Mucosa of stomach (tissue), 1 donor: ENCODE results near the gene MPPE1.
A peak's percentile ranks its signal among the peaks of the same experiment; 100 is the strongest.
"Not testable (repeated sequence)": the region's sequence is repeated elsewhere in the genome, so short reads cannot be mapped to it uniquely, and the experiment has no call there.

Source experiments
- H3K27me3 ChIP-seq: one replicate; pipeline ENCODE4 v1.7.0; 2013; ENCODE audit warnings: mild to moderate bottlenecking, low read length; ENCODE audit not compliant: control insufficient read depth, insufficient read depth
- H3K36me3 ChIP-seq: one replicate; pipeline ENCODE4 v1.7.0; 2013; ENCODE audit warnings: low read length; ENCODE audit not compliant: control insufficient read depth, insufficient read depth
- H3K4me1 ChIP-seq: one replicate; pipeline ENCODE4 v1.7.0; 2013; ENCODE audit warnings: mild to moderate bottlenecking, low read length; ENCODE audit not compliant: control insufficient read depth, insufficient read depth
- H3K4me3 ChIP-seq: one replicate; pipeline ENCODE4 v1.7.0; 2013; ENCODE audit warnings: low read length
- H3K9ac ChIP-seq: one replicate; pipeline ENCODE4 v1.7.0; 2013; ENCODE audit warnings: mild to moderate bottlenecking, low read length, moderate library complexity
- H3K9me3 ChIP-seq: one replicate; pipeline ENCODE4 v1.7.0; 2013; ENCODE audit warnings: mild to moderate bottlenecking, low read length, moderate library complexity; ENCODE audit not compliant: control insufficient read depth
- donor health status: Pancreatic carcinoma.

The MPPE1 gene

GRCh38 chr18:11859282-11859830 is 48.8 kb downstream of the MPPE1 start:
- H3K9ac ChIP-seq = no peak overlapping the region
- H3K4me3 ChIP-seq = no peak overlapping the region
- H3K36me3 ChIP-seq = no peaks in the 10 kb centered on the region
- no peaks in the 10 kb centered on the region for H3K9me3 ChIP-seq
- peaks cover 43% of the 10 kb centered on the region for H3K4me1 ChIP-seq
- no peaks in the 10 kb centered on the region for H3K27me3 ChIP-seq

GRCh38 chr18:11857177-11857887 is 50.8 kb downstream of the MPPE1 start:
- H3K4me3 ChIP-seq = no peak overlapping the region
- no peaks in the 10 kb centered on the region for H3K9me3 ChIP-seq
- no peaks in the 10 kb centered on the region for H3K27me3 ChIP-seq
- no peak overlapping the region for H3K9ac ChIP-seq
- no peaks in the 10 kb centered on the region for H3K36me3 ChIP-seq
- peaks cover 46% of the 10 kb centered on the region for H3K4me1 ChIP-seq

- peaks cover 37% of the 10 kb centered on the region for H3K4me1 ChIP-seq
These were observed 53.6 kb downstream of the MPPE1 start for GRCh38 chr18:11854554-11854953.

GRCh38 chr18:11851806-11852337 is 56.2 kb downstream of the MPPE1 start:
- Histone ChIP-seq H3K9ac (peak overlapping the region; percentile 92), H3K4me3 (peak overlapping the region; percentile 86), H3K4me1 (peaks cover 25% of the 10 kb centered on the region), H3K9me3 (no peaks in the 10 kb centered on the region), H3K27me3 (no peaks in the 10 kb centered on the region), H3K36me3 (no peaks in the 10 kb centered on the region)

More at GRCh38 chr18:11854554-11854953, 53.6 kb downstream of the MPPE1 start:
- H3K27me3 ChIP-seq, H3K36me3 ChIP-seq, H3K4me3 ChIP-seq, H3K9ac ChIP-seq, H3K9me3 ChIP-seq: not testable (repeated sequence)

DNA sequence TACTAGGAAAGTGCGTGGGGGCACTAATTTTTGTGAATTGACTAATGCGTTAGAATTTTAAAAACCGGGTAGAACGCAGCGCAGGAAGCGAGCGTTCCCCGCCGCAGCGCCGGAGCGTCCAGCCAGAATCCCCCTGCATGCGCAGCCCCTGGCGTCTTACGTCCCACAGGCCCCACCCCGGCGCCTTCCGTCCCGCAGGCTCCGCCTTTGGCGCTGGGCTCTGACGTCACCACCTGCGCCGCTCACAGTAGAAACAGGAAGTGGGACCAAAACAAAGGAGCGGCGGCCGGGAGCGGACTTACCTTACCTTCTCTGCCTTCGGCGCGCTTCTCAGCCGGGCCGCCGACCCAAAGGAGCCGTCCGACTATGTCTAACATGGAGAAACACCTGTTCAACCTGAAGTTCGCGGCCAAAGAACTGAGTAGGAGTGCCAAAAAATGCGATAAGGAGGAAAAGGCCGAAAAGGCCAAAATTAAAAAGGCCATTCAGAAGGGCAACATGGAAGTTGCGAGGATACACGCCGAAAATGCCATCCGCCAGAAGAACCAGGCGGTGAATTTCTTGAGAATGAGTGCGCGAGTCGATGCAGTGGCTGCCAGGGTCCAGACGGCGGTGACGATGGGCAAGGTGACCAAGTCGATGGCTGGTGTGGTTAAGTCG is 56.8 kb downstream of the MPPE1 start, which contains the start of gene CHMP1B:
TSS of gene CHMP1B (plus strand) at position 268 of the 660 bp plus-strand sequence. CDS start at position 367, 99 bp downstream.
- Histone ChIP-seq H3K9me3 (no peaks in the 10 kb centered on the region), H3K4me1 (peaks cover 19% of the 10 kb centered on the region)

DNA sequence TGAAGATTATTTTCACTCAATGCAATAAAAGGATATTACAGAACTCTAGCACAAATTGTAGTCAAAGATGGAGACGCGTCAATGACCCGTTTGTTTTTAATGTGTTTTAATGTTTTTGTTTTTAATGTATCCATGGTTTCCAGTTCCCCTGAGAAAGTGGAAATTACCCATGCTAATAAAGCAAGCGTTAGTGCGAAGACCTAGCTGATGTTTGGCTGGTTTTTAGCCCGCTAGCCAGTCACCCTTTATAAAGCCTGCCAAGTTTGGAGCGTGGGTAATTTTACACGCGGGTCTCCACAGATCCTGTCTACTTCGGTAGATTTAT is 57.3 kb downstream of the MPPE1 start:
- no peaks in the 10 kb centered on the region for H3K9me3 ChIP-seq
- peak overlapping the region; percentile 92 for H3K9ac ChIP-seq
- no peaks in the 10 kb centered on the region for H3K27me3 ChIP-seq
- H3K36me3 ChIP-seq = no peaks in the 10 kb centered on the region
- H3K4me3 ChIP-seq = peak overlapping the region; percentile 86
- H3K4me1 ChIP-seq = peaks cover 14% of the 10 kb centered on the region

More for the DNA sequence above, 56.8 kb downstream of the MPPE1 start, which contains the start of gene CHMP1B:
- peak within 1 kb of the TSS; percentile 92 for H3K9ac ChIP-seq
- no peaks in the 10 kb centered on the region for H3K36me3 ChIP-seq
- H3K27me3 ChIP-seq = no peaks in the 10 kb centered on the region
- H3K4me3 ChIP-seq = peak within 1 kb of the TSS; percentile 86

GRCh38 chr18:11849841-11850634 is 58.1 kb downstream of the MPPE1 start:
- Histone ChIP-seq H3K9ac (peak overlapping the region; percentile 92), H3K4me1 (peaks cover 12% of the 10 kb centered on the region), H3K4me3 (peak overlapping the region; percentile 3), H3K9me3 (no peaks in the 10 kb centered on the region), H3K27me3 (no peaks in the 10 kb centered on the region), H3K36me3 (no peaks in the 10 kb centered on the region)

DNA sequence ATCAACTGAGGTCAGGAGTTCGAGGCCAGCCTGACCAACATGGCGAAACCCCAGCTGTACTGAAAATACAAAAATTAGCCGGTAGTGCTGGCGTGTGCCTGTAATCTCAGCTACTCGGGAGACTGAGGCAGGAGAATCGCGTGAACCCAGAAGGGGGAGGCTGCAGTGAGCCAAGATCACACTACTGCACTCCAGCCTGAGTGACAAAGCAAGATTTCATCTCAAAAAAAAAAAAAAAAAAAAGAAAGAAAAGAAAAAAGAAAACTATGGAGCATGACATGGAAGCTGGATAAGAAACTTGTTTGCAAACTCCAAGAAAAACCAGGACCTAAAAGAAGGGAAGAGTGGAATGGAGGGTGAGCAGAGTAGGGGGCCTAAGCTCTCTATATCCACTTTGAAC is 58.8 kb downstream of the MPPE1 start:
- Histone ChIP-seq H3K27me3 (no peaks in the 10 kb centered on the region), H3K9ac (no peak overlapping the region), H3K4me3 (no peak overlapping the region), H3K36me3 (no peaks in the 10 kb centered on the region), H3K9me3 (no peaks in the 10 kb centered on the region), H3K4me1 (peaks cover 12% of the 10 kb centered on the region)

DNA sequence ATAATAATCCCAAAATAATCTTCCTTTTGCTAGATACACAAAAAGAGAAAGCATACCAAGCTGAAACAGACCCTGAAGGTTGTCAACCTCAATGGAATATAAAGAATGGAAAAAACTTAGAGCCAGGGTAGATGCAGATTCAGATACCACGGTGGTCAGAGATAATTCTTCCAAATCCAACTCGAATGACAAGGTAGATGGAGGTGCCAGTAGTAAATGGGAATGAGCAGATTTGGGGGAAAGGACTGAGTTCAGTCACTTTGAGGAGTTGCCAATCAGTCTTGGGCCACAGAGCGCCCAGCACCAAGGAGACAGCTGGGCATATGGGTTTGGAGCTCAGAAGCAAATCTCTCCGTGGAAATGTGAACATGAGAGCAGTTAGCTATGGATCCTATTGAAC is 60.3 kb downstream of the MPPE1 start:
- H3K27me3 ChIP-seq = no peaks in the 10 kb centered on the region
- H3K4me3 ChIP-seq = no peak overlapping the region
- no peaks in the 10 kb centered on the region for H3K9me3 ChIP-seq
- H3K9ac ChIP-seq = no peak overlapping the region
- peaks cover 4% of the 10 kb centered on the region for H3K4me1 ChIP-seq
- H3K36me3 ChIP-seq = no peaks in the 10 kb centered on the region

DNA sequence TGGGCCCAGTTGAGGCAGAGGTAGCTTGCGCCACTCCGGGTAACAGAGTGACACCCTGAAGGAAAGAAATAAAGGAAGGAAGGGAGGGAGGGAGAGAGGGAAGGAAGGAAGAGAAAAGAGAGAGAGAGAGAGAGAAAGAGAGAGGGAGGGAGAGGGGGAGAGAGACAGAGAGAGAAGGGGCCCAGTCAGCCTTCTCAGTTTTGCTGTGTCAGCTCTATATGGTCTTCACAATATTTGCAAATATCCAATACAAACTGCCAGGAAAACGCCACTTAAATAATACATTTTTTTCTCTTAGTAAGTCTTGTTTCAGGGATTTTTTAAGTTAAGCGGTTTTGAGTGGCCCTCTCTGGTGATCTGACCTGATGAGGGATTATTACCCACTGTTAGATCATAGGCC is 62.5 kb downstream of the MPPE1 start:
- H3K9ac ChIP-seq = no peak overlapping the region
- no peaks in the 10 kb centered on the region for H3K27me3 ChIP-seq
- H3K4me3 ChIP-seq = no peak overlapping the region
- peaks cover 4% of the 10 kb centered on the region for H3K4me1 ChIP-seq
- H3K36me3 ChIP-seq = no peaks in the 10 kb centered on the region
- H3K9me3 ChIP-seq = no peaks in the 10 kb centered on the region

DNA sequence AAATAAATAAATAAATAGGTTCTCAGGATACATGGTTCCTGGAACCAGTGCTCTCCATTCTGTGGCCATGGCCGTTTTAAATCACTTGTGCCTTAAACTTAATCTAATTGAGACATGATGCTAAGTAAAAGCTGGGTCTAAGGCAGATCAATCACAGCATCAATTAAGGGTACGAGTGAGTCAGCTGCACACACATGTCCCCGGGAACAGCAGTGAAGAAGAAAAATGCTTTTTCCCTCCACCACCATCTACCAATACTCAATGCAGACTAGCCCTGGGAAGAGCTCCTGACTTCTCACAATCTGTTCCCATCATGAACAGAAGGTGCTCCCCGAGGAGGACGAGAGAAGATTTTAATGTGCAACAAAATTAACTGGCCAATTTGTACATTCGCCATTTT is 63.7 kb downstream of the MPPE1 start:
- no peaks in the 10 kb centered on the region for H3K4me1 ChIP-seq
- no peaks in the 10 kb centered on the region for H3K9me3 ChIP-seq
- no peak overlapping the region for H3K4me3 ChIP-seq
- no peaks in the 10 kb centered on the region for H3K36me3 ChIP-seq
- no peaks in the 10 kb centered on the region for H3K27me3 ChIP-seq
- H3K9ac ChIP-seq = no peak overlapping the region
